Transverse colon (tissue), 3 donors: ENCODE results near the gene RBFA.
A peak's percentile ranks its signal among the peaks of the same experiment; 100 is the strongest.

Experiments used
- EP300 ChIP-seq: sonication (generic); formaldehyde crosslinking; IDR thresholded peaks from one replicate; pipeline ENCODE4 v1.6.1; 2017; ENCODE audit warnings: antibody characterized with exemption, low read depth
- TF ChIP-seq, protein P1 (sequence below), 5 experiments: fragments of 200-600 bp in 3 of 5; fragments of 450-650 bp in 2 of 5; sonication (generic) in 3 of 5; IDR thresholded peaks; 1 replicate in 2 of 5; 2 replicates in 3 of 5; pipeline ENCODE4 v1.5.1; 2016 to 2017; ENCODE audit warnings: antibody characterized with exemption in 5 of 5, inconsistent platforms in 3 of 5, mild to moderate bottlenecking in 2 of 5, moderate library complexity in 1 of 5

- no peak for TF ChIP-seq EP300
- TF ChIP-seq, protein P1, sequence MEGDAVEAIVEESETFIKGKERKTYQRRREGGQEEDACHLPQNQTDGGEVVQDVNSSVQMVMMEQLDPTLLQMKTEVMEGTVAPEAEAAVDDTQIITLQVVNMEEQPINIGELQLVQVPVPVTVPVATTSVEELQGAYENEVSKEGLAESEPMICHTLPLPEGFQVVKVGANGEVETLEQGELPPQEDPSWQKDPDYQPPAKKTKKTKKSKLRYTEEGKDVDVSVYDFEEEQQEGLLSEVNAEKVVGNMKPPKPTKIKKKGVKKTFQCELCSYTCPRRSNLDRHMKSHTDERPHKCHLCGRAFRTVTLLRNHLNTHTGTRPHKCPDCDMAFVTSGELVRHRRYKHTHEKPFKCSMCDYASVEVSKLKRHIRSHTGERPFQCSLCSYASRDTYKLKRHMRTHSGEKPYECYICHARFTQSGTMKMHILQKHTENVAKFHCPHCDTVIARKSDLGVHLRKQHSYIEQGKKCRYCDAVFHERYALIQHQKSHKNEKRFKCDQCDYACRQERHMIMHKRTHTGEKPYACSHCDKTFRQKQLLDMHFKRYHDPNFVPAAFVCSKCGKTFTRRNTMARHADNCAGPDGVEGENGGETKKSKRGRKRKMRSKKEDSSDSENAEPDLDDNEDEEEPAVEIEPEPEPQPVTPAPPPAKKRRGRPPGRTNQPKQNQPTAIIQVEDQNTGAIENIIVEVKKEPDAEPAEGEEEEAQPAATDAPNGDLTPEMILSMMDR (IDR thresholded peaks at IDR 0.05): peak; percentile 39 to 77 (median 50)
Measured at GRCh38 chr18:80034068-80034851, at the start of gene RBFA.
